Gastroesophageal sphincter (tissue), 3 donors: ENCODE results near the gene ATRAID.

Experiments
- POLR2A ChIP-seq, 2 donors: fragments of 450-650 bp; IDR thresholded peaks; one replicate each; pipeline ENCODE4 v1.6.1; 2017; ENCODE audit warnings: antibody characterized with exemption in 2 of 2, mild to moderate bottlenecking in 2 of 2, moderate library complexity in 1 of 2
- TF ChIP-seq, protein P1 (sequence below), 4 experiments: fragments of 200-600 bp in 2 of 4; fragments of 450-650 bp in 2 of 4; sonication (generic) in 1 of 4; IDR thresholded peaks; one replicate each; pipeline ENCODE4 v1.5.1; 2017 to 2019; ENCODE audit warnings: antibody characterized with exemption in 4 of 4, mild to moderate bottlenecking in 2 of 4, moderate library complexity in 2 of 4

DNA sequence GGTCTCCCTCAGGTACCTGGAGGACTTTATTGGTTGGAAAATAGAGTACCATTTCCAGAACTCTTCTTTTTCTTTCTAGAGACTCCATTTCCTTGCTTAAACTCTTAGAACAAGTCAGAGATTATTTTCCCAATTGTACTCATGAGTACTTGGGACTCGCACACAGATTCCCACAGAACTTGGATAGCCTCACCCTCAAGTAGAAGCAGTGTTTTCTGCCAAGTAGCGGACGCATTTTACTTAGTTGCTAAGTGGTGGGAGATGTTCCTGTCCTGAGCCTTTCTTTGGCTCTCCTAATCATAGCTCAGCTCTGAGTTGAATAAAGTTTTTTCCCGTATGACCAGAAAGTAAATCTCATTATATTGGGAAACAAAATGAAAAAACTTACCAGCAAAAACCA, 33.8 kb downstream of the ATRAID start:
- TF ChIP-seq, protein P1, sequence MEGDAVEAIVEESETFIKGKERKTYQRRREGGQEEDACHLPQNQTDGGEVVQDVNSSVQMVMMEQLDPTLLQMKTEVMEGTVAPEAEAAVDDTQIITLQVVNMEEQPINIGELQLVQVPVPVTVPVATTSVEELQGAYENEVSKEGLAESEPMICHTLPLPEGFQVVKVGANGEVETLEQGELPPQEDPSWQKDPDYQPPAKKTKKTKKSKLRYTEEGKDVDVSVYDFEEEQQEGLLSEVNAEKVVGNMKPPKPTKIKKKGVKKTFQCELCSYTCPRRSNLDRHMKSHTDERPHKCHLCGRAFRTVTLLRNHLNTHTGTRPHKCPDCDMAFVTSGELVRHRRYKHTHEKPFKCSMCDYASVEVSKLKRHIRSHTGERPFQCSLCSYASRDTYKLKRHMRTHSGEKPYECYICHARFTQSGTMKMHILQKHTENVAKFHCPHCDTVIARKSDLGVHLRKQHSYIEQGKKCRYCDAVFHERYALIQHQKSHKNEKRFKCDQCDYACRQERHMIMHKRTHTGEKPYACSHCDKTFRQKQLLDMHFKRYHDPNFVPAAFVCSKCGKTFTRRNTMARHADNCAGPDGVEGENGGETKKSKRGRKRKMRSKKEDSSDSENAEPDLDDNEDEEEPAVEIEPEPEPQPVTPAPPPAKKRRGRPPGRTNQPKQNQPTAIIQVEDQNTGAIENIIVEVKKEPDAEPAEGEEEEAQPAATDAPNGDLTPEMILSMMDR (IDR thresholded peaks at IDR 0.05): no peak
- TF ChIP-seq POLR2A (IDR thresholded peaks at IDR 0.05): no peak
